Right lobe of liver (tissue), 6 donors: ENCODE measurements around the gene C3orf18. TPM values are rescaled to one million over a fixed set of nuclear protein-coding genes. Genes with fewer than 3 reads are reported as not detected.
A peak's percentile ranks its signal among the peaks of the same experiment; 100 is the strongest.

ENCODE experiments used
- ATAC-seq, 4 donors: fragments of 200-7000 bp; cut with Tn5 transposase; one replicate each; pipeline ENCODE4 v1.9.1; 2020; ENCODE audit warnings: mild to moderate bottlenecking in 4 of 4, moderate library complexity in 4 of 4
- DNase-seq, 3 donors: peaks; one replicate each; pipeline ENCODE4 v3.0.0-alpha.2; 2020
- H3K27ac ChIP-seq, 3 donors: fragments of 200-600 bp; one replicate each; pipeline ENCODE4 v1.8.0; 2022
- H3K27me3 ChIP-seq, 2 donors: fragments of 200-600 bp; one replicate each; pipeline ENCODE4 v1.8.0; 2022
- H3K36me3 ChIP-seq, 4 donors: fragments of 200-600 bp; sonication (generic) in 1 of 4; one replicate each; pipeline versions ENCODE4 v1.5.1 to v1.8.0; 2017 to 2022; ENCODE audit warnings: control low read depth in 1 of 4
- H3K4me1 ChIP-seq, 4 donors: fragments of 200-600 bp; sonication (generic) in 1 of 4; one replicate each; pipeline versions ENCODE4 v1.5.1 to v1.8.0; 2017 to 2022; ENCODE audit warnings: control low read depth in 1 of 4
- H3K4me3 ChIP-seq, 3 donors: fragments of 200-600 bp; one replicate each; pipeline ENCODE4 v1.8.0; 2022
- H3K9me3 ChIP-seq, 4 donors: fragments of 200-600 bp; sonication (generic) in 1 of 4; one replicate each; pipeline versions ENCODE4 v1.5.1 to v1.8.0; 2017 to 2022; ENCODE audit warnings: control low read depth in 1 of 4
- POLR2A ChIP-seq: fragments of 450-650 bp; IDR thresholded peaks from one replicate; pipeline ENCODE4 v1.6.1; 2017; ENCODE audit warnings: antibody characterized with exemption, mild to moderate bottlenecking
- WGBS: methylation state at CpG from one replicate; pipeline ENCODE4 v1.1.6; 2018; ENCODE audit warnings: low coverage, low lambda C conversion rate; ENCODE audit not compliant: insufficient coverage; ENCODE audit errors: missing lambda C conversion rate; 5-methylcytosine and 5-hydroxymethylcytosine counted together
- intact Hi-C, 2 donors: fragments of 100-400 bp; cut with DNase I; formaldehyde crosslinking; loops; one replicate each; pipeline versions ENCODE4 v1.11.2 to v1.14.1; 2022
- total RNA-seq, 6 experiments: library from RNA; depleted of rRNA in 2 of 6; stranded (reverse); fragments of >200 nt in 2 of 6; fragmentation: NEBNext Ultra II Directional in 3 of 6; extraction: Animal tissue kit (Norgen Biotek cat#: 25700) in 3 of 6; gene quantifications; one replicate each; pipeline versions ENCODE4 v1.1.0 to v1.2.4, GENCODE V29; 2016 to 2023
- TF ChIP-seq, protein P1 (sequence below), 4 donors: fragments of 200-600 bp in 3 of 4; fragments of 450-650 bp in 1 of 4; IDR thresholded peaks; one replicate each; pipeline versions ENCODE4 v1.5.1 to v1.8.0; 2016 to 2022; ENCODE audit warnings: antibody characterized with exemption in 4 of 4, mild to moderate bottlenecking in 2 of 4
- donor health status: DM: no; HTN: yes; CAD: no.
- donor health status: DM: no; HTN: no; CAD: no.
- donor health status: DM: no; HTN: no; CAD: no.
- donor health status: DM: no; HTN: yes; CAD: no.
- donor health status: DM: no; HTN: yes; CAD: no.

Gene C3orf18
- total RNA-seq, 6 experiments from 2014 or later = 2.0 to 7.8 (median 2.8) TPM

GRCh38 chr3:50612970-50613846 is 45.7 kb upstream of the C3orf18 start:
- peak in 1 of 3 donors; percentile 16 for DNase-seq
- 49% methylated on average over 4 of the region's 6 CpGs for WGBS
- intact Hi-C loops = loop anchor here (2.0 to 5.0 kb wide), 2 partner anchors 40 to 41 kb away; no protein-coding TSS in a partner anchor

GRCh38 chr3:50612234-50612882 is 44.8 kb upstream of the C3orf18 start:
- intact Hi-C loops = loop anchor here (2.0 to 5.0 kb wide), 2 partner anchors 40 kb away; no protein-coding TSS in a partner anchor
- Histone ChIP-seq H3K4me1 (peaks cover 0 to 42% (median 17%) of the 10 kb centered on the region in 4 donors), H3K4me3 (peak overlapping the region; percentile 87 to 94 (median 93)), H3K27ac (peak overlapping the region; percentile 39 to 97 (median 83)), H3K9me3 (no peaks in the 10 kb centered on the region), H3K36me3 (peaks cover 0 to 8% (median 2%) of the 10 kb centered on the region in 4 donors), H3K27me3 (no peaks in the 10 kb centered on the region)
- TF ChIP-seq, protein P1, sequence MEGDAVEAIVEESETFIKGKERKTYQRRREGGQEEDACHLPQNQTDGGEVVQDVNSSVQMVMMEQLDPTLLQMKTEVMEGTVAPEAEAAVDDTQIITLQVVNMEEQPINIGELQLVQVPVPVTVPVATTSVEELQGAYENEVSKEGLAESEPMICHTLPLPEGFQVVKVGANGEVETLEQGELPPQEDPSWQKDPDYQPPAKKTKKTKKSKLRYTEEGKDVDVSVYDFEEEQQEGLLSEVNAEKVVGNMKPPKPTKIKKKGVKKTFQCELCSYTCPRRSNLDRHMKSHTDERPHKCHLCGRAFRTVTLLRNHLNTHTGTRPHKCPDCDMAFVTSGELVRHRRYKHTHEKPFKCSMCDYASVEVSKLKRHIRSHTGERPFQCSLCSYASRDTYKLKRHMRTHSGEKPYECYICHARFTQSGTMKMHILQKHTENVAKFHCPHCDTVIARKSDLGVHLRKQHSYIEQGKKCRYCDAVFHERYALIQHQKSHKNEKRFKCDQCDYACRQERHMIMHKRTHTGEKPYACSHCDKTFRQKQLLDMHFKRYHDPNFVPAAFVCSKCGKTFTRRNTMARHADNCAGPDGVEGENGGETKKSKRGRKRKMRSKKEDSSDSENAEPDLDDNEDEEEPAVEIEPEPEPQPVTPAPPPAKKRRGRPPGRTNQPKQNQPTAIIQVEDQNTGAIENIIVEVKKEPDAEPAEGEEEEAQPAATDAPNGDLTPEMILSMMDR (IDR thresholded peaks at IDR 0.05) = no peak
- no peak for TF ChIP-seq POLR2A
- ATAC-seq (no peak), DNase-seq (no peak)
- WGBS = 5% methylated on average over 18 of the region's 29 CpGs

More at GRCh38 chr3:50612970-50613846, 45.7 kb upstream of the C3orf18 start:
- Histone ChIP-seq H3K4me3 (peak overlapping the region; percentile 87 to 94 (median 93)), H3K27ac (peak overlapping the region; percentile 39 to 97 (median 83)), H3K9me3 (no peaks in the 10 kb centered on the region), H3K36me3 (no peaks in the 10 kb centered on the region), H3K27me3 (no peaks in the 10 kb centered on the region), H3K4me1 (peaks cover 0 to 44% (median 13%) of the 10 kb centered on the region in 4 donors)
- TF ChIP-seq, protein P1 (IDR thresholded peaks at IDR 0.05) = no peak
- TF ChIP-seq POLR2A = no peak
- ATAC-seq = no peak

DNA sequence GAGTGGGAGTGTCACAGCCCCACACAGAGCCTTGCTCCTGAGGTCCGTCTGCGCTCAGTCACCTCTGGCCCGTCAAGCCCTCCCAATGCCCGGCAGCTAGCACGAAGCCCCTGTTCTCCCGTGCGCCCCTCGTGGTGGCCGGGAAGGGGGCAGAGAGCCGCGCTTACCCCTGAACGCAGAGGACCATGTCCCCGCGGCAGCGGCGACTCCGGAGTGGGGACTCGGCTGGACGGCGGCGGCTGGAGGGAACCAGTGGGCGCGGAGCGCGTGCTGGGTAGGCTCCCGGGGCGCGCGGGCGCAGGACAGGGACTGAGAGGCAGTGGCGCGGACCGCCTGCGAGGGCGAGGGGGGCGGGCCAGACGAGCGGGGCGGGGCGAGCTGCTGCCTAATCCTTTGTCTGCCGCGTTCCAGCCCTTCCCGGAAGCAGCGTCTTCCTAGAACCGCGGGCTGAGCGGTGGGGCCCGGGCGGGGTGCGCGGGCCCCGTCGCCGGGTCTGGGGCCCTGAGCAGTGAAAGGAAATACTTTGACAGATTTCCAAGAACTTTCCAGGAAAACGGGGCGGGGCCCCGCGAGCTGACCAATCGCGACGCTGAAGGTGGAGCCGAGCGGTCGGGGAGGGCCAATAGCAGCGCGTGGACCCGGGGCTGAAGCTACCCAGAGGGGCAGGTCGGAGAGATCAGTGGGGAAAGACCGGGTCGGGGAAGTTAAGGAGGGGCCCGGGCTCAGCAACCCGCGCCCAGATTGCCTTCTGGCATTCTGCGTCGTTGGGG is 44.1 kb upstream of the C3orf18 start, which contains the start of gene CISH:
Gene CISH (minus strand): TSS at position 311 of the 770 bp plus-strand sequence. CDS start 124 bp downstream, at position 187.
- 0% methylated on average over 17 of the region's 75 CpGs for WGBS
- Histone ChIP-seq H3K27me3 (no peaks in the 10 kb centered on the region), H3K4me3 (peak within 1 kb of the TSS; percentile 87 to 94 (median 93)), H3K9me3 (no peaks in the 10 kb centered on the region), H3K4me1 (peaks cover 0 to 48% (median 20%) of the 10 kb centered on the region in 4 donors), H3K36me3 (peaks cover 0 to 16% (median 5%) of the 10 kb centered on the region in 4 donors), H3K27ac (peak within 1 kb of the TSS; percentile 72 to 97 (median 83))
- intact Hi-C loops = loop anchor here (2.0 to 5.0 kb wide), 2 partner anchors 39 kb away; no protein-coding TSS in a partner anchor
- peak; percentile 96 to 98 (median 97) for DNase-seq
- TF ChIP-seq, protein P1 (IDR thresholded peaks at IDR 0.05) = peak in 1 of 4 donors; percentile 15
- peak; percentile 95 for TF ChIP-seq POLR2A
- ATAC-seq = peak; percentile 66 to 84 (median 80)
